Peyer's patch (tissue), 4 donors: ENCODE results near the gene CTSD. TPM values are rescaled to one million over a fixed set of nuclear protein-coding genes. Genes with fewer than 3 reads are reported as not detected.
"Not testable (repeated sequence)": the region's sequence is repeated elsewhere in the genome, so short reads cannot be mapped to it uniquely, and the experiment has no call there.

Experiments
- DNase-seq, 3 donors: peaks; one replicate each; pipeline ENCODE4 v3.0.0-alpha.2; 2017 to 2019
- H3K27ac ChIP-seq, 4 donors: fragments of 200-600 bp; sonication (generic); one replicate each; pipeline ENCODE4 v1.5.1; 2016 to 2019
- H3K27me3 ChIP-seq, 2 donors: fragments of 200-600 bp; sonication (generic); one replicate each; pipeline ENCODE4 v1.5.1; 2019
- H3K36me3 ChIP-seq, 3 donors: fragments of 200-600 bp; sonication (generic); one replicate each; pipeline ENCODE4 v1.5.1; 2016 to 2019
- H3K4me1 ChIP-seq, 4 donors: fragments of 200-600 bp; sonication (generic); one replicate each; pipeline ENCODE4 v1.5.1; 2016 to 2019
- H3K4me3 ChIP-seq, 4 donors: fragments of 200-600 bp; sonication (generic); 1 replicate in 3 of 4; 2 replicates in 1 of 4; pipeline ENCODE4 v1.5.1; 2016 to 2019; ENCODE audit warnings: mild to moderate bottlenecking in 1 of 4
- H3K9me3 ChIP-seq, 4 donors: fragments of 200-600 bp; sonication (generic); one replicate each; pipeline ENCODE4 v1.5.1; 2016 to 2019; ENCODE audit warnings: mild to moderate bottlenecking in 1 of 4
- POLR2A ChIP-seq, 2 donors: fragments of 450-650 bp; IDR thresholded peaks; one replicate each; pipeline ENCODE4 v1.5.1; 2017; ENCODE audit warnings: antibody characterized with exemption in 2 of 2, mild to moderate bottlenecking in 2 of 2, moderate library complexity in 2 of 2
- total RNA-seq, 4 donors: library from RNA; depleted of rRNA; stranded (reverse); fragments of >200 nt; gene quantifications; one replicate each; pipeline ENCODE4 v1.1.0, GENCODE V29; 2016
- TF ChIP-seq, protein P1 (sequence below), 6 experiments: fragments of 450-650 bp in 4 of 6; fragments of 200-600 bp in 2 of 6; sonication (generic) in 1 of 6; IDR thresholded peaks; one replicate each; pipeline ENCODE4 v1.5.1; 2017 to 2019; ENCODE audit warnings: antibody characterized with exemption in 6 of 6, mild to moderate bottlenecking in 3 of 6, moderate library complexity in 1 of 6

CTSD gene
- total RNA-seq, 4 donors from 2014 or later = 129 to 1,688 (median 1,221) TPM

GRCh38 chr11:1805525-1805924 lies 41.8 kb upstream of the CTSD start:
- Histone ChIP-seq H3K4me3 (no peak overlapping the region), H3K9me3 (no peaks in the 10 kb centered on the region), H3K36me3 (no peaks in the 10 kb centered on the region), H3K27me3 (no peaks in the 10 kb centered on the region), H3K27ac (no peak overlapping the region), H3K4me1 (no peaks in the 10 kb centered on the region)
- TF ChIP-seq POLR2A (IDR thresholded peaks at IDR 0.05) = no peak
- TF ChIP-seq, protein P1, sequence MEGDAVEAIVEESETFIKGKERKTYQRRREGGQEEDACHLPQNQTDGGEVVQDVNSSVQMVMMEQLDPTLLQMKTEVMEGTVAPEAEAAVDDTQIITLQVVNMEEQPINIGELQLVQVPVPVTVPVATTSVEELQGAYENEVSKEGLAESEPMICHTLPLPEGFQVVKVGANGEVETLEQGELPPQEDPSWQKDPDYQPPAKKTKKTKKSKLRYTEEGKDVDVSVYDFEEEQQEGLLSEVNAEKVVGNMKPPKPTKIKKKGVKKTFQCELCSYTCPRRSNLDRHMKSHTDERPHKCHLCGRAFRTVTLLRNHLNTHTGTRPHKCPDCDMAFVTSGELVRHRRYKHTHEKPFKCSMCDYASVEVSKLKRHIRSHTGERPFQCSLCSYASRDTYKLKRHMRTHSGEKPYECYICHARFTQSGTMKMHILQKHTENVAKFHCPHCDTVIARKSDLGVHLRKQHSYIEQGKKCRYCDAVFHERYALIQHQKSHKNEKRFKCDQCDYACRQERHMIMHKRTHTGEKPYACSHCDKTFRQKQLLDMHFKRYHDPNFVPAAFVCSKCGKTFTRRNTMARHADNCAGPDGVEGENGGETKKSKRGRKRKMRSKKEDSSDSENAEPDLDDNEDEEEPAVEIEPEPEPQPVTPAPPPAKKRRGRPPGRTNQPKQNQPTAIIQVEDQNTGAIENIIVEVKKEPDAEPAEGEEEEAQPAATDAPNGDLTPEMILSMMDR (IDR thresholded peaks at IDR 0.05) = no peak
- DNase-seq = no peak

DNA sequence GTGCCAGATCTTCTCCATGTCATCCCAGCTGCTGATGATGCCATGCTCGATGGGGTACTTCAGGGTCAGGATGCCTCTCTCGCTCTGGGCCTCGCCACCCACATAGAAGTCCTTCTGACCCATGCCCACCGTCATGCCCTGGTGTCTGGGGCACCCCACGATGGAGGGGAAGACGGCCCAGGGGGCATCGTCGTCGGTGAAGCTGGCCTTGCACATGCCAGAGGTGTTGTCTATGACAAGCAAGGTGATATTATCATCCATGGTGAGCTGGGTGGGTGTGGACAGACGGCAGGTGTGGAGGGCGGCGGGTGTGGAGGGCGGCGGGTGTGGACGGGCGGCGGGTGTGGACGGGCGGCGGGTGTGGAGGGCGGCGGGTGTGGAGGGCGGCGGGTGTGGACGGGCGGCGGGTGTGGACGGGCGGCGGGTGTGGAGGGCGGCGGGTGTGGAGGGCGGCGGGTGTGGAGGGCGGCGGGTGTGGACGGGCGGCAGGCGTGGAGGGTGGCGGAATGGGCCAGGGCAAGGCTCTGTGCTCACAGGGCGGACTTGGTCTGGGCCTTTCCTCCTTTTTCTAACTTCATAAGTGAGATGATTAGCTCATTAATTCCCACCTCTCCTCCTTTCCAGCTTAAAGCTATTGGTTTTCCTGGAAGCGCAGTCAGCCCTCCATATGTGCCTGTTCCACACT lies 40.2 kb upstream of the CTSD start:
- H3K27me3 ChIP-seq, H3K27ac ChIP-seq, H3K9me3 ChIP-seq, H3K4me3 ChIP-seq, H3K36me3 ChIP-seq, H3K4me1 ChIP-seq: not testable (repeated sequence)
- peak in 1 of 3 donors; percentile 38 for DNase-seq

- no peak for TF ChIP-seq POLR2A (IDR thresholded peaks at IDR 0.05)
- TF ChIP-seq, protein P1 (IDR thresholded peaks at IDR 0.05) = no peak
- Histone ChIP-seq H3K27ac (no peak overlapping the region), H3K36me3 (no peaks in the 10 kb centered on the region), H3K4me3 (no peak overlapping the region), H3K4me1 (no peaks in the 10 kb centered on the region), H3K27me3 (no peaks in the 10 kb centered on the region), H3K9me3 (no peaks in the 10 kb centered on the region)
- DNase-seq = peak in 1 of 3 donors; percentile 34
Measured at GRCh38 chr11:1803246-1803645, 39.5 kb upstream of the CTSD start.

DNA sequence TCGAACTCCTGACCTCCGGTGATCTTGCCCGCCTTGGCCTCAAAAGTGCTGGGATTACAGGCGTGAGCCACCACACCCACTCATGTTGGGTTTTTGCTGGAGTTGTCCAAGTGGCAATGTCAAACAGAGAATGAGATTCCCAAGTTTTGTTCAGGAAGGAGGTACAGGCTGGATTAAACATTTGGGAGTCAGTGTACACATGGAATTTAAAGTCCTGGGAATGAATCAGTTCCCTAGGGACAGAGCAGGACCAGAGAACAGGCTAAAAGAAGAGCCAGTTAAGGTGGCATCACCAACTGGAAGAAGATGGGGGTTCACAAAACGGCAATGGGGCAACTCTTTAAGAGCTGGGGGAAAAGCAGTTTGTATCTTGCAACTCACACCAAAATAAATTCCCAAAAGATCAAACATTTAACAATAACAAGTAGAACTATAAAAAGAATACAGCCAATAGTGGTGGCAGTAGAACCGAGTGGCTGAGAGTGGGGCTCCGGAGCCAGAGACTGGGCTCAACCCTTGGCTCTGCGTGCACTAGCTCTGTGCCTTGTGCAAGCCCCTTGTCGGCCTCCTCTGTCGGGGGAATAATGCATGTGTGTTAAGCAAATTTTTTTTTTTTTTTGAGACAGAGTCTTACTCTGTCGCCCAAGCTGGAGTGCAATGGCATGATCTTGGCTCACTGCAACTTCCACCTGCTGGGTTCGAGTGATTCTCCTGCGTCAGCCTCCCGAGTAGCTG lies 33.8 kb upstream of the CTSD start:
- Histone ChIP-seq H3K9me3 (no peaks in the 10 kb centered on the region), H3K27ac (no peak overlapping the region), H3K27me3 (no peaks in the 10 kb centered on the region), H3K36me3 (no peaks in the 10 kb centered on the region), H3K4me3 (no peak overlapping the region), H3K4me1 (no peaks in the 10 kb centered on the region)
- DNase-seq = no peak
- TF ChIP-seq, protein P1 (IDR thresholded peaks at IDR 0.05) = no peak
- TF ChIP-seq POLR2A (IDR thresholded peaks at IDR 0.05) = no peak

DNA sequence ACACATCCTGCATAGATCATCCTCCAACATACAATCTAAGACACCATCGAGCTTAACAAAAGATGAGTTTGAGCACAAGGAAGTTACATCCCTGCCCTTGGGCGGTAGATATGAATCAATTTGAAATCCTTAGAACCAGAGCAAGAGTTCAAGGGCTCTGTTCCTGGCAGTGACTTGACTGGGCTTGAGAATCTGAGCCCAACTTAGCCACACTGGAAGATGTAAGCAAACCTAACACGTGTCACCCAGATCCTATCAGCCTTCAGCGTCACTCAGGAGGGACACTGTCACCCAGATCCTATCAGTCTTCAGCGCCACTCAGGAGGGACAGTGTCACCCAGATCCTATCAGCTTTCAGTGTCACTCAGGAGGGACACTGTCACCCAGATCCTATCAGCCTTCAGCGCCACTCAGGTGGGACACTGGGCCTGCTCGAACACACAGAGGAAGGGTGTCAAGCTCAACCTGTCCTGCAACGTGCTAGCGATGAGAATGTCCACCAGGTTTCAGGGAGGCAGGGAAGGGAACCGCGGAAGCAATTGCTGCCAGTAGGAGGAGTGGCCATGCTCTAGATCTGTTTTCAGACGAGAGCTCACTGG lies 32.8 kb upstream of the CTSD start:
- no peaks in the 10 kb centered on the region for H3K27me3 ChIP-seq
- no peak overlapping the region for H3K27ac ChIP-seq
- peak in 1 of 3 donors; percentile 38 for DNase-seq
- no peaks in the 10 kb centered on the region for H3K9me3 ChIP-seq
- no peaks in the 10 kb centered on the region for H3K4me1 ChIP-seq
- H3K4me3 ChIP-seq = no peak overlapping the region
- no peaks in the 10 kb centered on the region for H3K36me3 ChIP-seq
- TF ChIP-seq, protein P1 (IDR thresholded peaks at IDR 0.05) = no peak
- no peak for TF ChIP-seq POLR2A (IDR thresholded peaks at IDR 0.05)

GRCh38 chr11:1793081-1793480 lies 29.4 kb upstream of the CTSD start:
- Histone ChIP-seq H3K27me3 (no peaks in the 10 kb centered on the region), H3K9me3 (no peaks in the 10 kb centered on the region), H3K27ac (no peak overlapping the region), H3K36me3 (no peaks in the 10 kb centered on the region), H3K4me1 (no peaks in the 10 kb centered on the region), H3K4me3 (no peak overlapping the region)
- TF ChIP-seq POLR2A (IDR thresholded peaks at IDR 0.05) = no peak
- TF ChIP-seq, protein P1 (IDR thresholded peaks at IDR 0.05) = no peak
- DNase-seq = no peak
